Posterior vena cava (tissue), 2 donors: ENCODE results near the gene ARAP1. TPM values are rescaled to one million over a fixed set of nuclear protein-coding genes. Genes with fewer than 3 reads are reported as not detected.

Source experiments
- DNase-seq: peaks from one replicate; pipeline ENCODE4 v3.0.0-alpha.2; 2020; ENCODE audit warnings: low spot score
- intact Hi-C, 2 donors: fragments of 100-400 bp; cut with DNase I; formaldehyde crosslinking; loops; one replicate each; pipeline versions ENCODE4 v1.14.1 to v1.14.2; 2022 to 2023
- microRNA-seq, 2 donors: library from miRNA; unstranded; fragments of <30 nt; microRNA quantifications; one replicate each; pipeline ENCODE4 v1.2.0, GENCODE V29; 2020 to 2021; ENCODE audit warnings: borderline microRNAs expressed in 2 of 2
- total RNA-seq, 2 donors: library from RNA; stranded (reverse); fragmentation: NEBNext Ultra II Directional; extraction: Animal tissue kit (Norgen Biotek cat#: 25700); gene quantifications; one replicate each; pipeline ENCODE4 v1.2.1, GENCODE V29; 2021
- donor health status: DM: yes; HTN: yes; CAD: no.
- donor health status: DM: yes; HTN: yes; CAD: no.

Gene ARAP1
- total RNA-seq, 2 donors from 2014 or later, result 49.9 to 81.9 TPM

- intact Hi-C loops, result no loop called here
- DNase-seq, result no peak
Observed at GRCh38 chr11:72637198-72637597, 115.0 kb downstream of the ARAP1 start.

GRCh38 chr11:72636376-72636775 lies 115.8 kb downstream of the ARAP1 start:
- intact Hi-C loops, result no loop called here
- DNase-seq, result no peak

- DNase-seq, result no peak
- intact Hi-C loops, result loop anchor here in 1 of 2 donors (2.0 kb wide), 1 partner anchor 23 kb away; no protein-coding TSS in a partner anchor
Observed at GRCh38 chr11:72635933-72636332, 116.3 kb downstream of the ARAP1 start.

- intact Hi-C loops, result loop anchor here in 1 of 2 donors (2.0 kb wide), 1 partner anchor 23 kb away; no protein-coding TSS in a partner anchor
- no peak for DNase-seq
Observed at GRCh38 chr11:72635309-72635915, 116.8 kb downstream of the ARAP1 start.

Small RNAs within 50 kb of the gene (microRNA-seq; reads per million reads assigned to microRNA genes)
- 0 reads per million in 2 donors for gene MIR4692

Other genes starting within 250 kb of the ARAP1 start
- 10 to 100 TPM; 33.0 to 38.8 TPM for gene PDE2A, start 78.0 kb downstream of the ARAP1 start, total RNA-seq
- gene STARD10, start 41.6 kb upstream of the ARAP1 start, total RNA-seq, result 10 to 100 TPM; 20.4 to 22.1 TPM
- gene ATG16L2, start 62.0 kb upstream of the ARAP1 start, total RNA-seq, result 10 to 100 TPM; 13.5 to 17.6 TPM